ENCODE data around the gene CRYBA4. TPM values are rescaled to one million over a fixed set of nuclear protein-coding genes. Genes with fewer than 3 reads are reported as not detected.

Gene CRYBA4
- total RNA-seq, 2 donors from 2014 or later, result not detected

DNA sequence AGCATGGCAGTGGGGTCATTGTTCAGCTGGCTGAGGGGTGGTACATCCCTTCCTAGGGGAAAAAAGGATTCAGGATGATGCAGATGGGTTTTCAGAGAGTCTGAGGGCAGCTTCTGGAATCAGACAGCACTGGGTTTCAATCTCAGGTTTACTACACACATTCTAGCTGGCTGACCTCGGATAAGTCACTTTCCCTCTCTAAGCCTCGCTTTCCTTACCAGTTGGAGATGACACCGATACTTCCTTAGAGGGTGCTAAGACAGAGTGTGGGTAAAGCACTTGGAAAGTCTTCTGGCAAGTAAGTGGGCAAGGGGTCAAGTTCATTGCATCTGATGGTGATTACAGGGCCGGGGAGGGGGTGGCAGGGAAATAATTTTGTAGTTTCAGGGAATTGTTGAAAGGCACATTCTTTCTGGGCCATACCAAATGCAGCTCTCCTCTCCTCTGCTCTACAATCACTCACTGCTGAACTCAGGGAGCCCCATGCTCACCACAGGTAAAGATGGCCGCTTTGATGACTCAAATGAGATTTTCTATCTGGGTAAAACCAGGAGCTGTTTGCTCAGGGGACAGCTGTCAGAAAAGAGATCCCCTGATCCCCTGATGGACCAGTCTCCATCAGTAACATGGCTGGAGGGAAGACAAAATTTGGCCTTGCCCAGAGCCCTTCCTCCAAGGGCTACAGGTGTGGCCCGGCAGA, 29.1 kb downstream of the CRYBA4 start:
- no peak for ATAC-seq
- DNase-seq, result no peak
- intact Hi-C loops (cut with DNase I), result no loop called here

DNA sequence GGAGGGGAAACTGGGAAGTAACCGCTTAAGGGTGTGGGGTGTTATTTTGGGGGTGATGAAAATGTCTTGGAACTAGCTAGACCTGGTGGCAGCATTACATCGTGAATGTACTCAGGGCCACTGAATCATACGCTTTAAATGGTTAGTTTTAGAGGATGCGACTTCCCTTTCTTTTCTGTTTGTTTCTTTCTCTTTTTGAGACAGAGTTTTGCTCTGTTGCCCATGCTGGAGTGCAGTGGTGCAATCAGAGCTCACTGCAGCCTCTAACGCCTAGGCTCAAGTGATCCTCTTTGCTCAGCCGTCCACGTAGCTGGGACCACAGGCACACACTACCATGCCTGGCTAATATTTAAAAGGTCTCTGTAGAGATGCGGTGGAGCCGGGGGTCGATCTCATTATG, 30.1 kb downstream of the CRYBA4 start:
- DNase-seq (no peak), ATAC-seq (no peak)
- intact Hi-C loops (cut with DNase I), result no loop called here

DNA sequence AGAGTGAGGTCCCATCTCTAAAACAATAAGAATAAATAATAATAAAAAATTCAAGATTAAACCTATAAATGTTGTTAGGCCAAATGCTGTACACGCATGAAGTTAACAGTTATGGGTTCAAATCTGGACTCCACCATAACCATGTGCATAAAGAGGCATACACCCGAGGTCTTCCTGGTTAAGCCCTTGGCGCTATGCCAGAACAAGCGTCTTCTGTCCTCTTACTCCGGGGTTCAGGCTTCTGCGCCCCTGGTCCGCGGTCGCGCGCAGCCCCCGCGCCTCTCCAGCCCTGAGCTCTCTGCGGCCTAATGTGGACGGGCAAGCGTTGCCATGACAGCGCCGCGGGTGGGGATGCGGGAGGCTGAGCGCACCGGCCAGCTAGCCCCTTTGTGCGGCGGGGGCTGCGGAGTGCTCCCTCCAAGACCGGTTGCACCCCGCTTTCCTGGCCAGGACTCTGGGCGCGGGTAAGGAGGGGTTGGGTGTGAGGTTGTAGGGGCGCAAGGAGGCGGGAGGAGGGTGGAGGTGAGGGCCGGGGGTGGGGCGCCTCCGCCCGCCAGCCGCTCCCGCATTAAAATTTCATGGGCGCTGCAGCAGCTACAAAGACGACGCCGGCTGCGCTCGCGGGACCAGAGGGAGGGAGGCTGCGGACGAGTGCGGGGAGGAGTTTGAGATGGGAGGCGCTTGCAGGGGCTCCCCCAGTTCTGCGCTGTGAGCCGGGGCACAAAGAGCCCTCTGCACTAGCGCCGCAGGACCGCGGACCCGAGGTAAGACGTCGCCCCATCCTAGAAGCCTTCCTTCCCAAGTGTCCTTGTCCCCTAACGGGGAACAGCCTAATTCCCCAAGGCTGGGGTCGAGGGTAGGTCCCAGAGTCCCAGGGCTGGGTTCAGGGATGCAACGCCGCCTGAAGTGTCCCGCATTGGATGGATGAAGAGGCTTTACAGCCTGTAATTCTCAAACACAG, 35.4 kb downstream of the CRYBA4 start, which contains the start of gene MIAT:
TSS of gene MIAT (plus strand) at position 698 of the 961 bp plus-strand sequence.
- peak; percentile 43 for DNase-seq
- ATAC-seq, result peak; percentile 39 to 50

DNA sequence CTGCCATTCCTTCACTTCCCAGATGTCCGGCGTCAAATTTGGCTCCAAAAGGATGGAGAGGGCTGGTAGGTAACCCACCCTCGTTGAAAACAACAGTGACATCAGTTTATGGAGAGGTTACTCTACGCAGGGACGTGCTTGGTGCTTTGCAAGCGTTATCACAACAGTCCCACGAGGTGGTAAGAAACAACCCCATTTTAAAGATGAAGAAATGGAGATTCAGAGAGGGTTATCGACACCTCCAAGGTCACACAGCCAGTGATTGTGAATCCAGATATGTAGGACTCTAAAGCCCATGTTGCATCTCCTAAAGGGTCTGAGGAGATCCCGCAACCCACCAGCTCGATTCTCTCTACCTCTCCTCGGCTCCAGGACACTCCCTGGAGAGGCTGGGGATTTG, 36.4 kb downstream of the CRYBA4 start:
- ATAC-seq (peak in 1 of 2 donors; percentile 10), DNase-seq (no peak)
- intact Hi-C loops (cut with DNase I), result no loop called here

More for the DNA sequence above, 35.4 kb downstream of the CRYBA4 start, which contains the start of gene MIAT:
- intact Hi-C loops (cut with DNase I), result no loop called here

DNA sequence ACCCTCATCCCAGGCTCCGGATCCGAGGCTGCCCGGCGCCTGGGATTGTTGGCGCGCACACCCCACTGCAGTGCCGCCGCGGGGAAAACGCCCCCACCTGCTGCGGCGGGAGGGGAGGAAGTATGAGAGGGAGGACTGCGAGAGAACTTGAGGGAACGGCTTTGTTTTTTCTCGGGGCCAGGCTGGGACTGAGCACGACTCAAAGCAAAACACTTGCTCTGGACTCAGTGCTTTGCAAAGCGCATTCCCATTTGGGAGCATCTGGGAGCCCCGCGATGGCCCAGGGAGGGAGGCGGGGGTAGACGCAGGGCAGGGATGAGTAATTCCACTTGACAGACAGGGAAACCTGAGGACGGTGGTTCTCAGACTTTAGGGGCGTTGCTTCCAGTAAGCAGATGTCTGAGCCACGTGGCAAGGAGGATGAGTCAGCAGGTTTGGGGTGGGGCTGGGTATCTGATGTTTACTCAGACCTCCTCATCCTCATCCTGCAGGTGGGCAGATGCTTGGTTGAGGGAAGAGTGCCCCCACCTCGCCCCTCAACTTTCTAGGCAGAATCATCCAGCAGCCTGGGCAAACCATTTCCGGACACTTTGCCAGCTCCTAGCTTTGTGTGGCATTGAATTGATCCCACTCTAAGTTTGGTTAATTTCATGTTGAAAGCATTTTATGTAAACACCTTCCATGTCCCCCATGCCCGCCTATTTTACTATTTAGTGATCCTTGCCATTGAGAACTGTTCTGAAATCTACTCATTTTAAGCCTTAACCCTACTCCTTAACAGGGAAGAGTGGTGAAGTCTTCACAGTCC, 37.1 kb downstream of the CRYBA4 start:
- intact Hi-C loops (cut with DNase I), result no loop called here
- DNase-seq (peak; percentile 61), ATAC-seq (peak; percentile 79 to 93)

DNA sequence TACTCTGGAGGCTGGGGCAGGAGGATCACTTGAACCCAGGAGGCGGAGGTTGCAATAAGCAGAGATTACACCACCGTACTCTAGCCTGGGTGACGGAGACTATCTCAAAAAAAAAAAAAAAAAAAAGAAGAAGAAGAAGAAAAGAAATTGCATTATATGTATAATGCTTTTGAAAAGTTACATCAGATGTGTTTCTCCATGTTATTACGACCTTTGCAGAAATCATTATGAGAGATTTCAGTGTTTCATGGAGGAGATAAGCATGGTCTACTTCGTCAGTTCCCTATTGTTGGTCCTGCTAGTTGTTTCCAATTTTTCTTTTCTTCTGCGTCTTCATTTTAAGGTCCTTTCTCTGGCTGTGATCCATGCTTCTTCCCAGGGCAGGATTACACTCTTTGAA, 38.6 kb downstream of the CRYBA4 start:
- DNase-seq, result no peak
- ATAC-seq, result no peak
- intact Hi-C loops (cut with DNase I), result no loop called here

DNA sequence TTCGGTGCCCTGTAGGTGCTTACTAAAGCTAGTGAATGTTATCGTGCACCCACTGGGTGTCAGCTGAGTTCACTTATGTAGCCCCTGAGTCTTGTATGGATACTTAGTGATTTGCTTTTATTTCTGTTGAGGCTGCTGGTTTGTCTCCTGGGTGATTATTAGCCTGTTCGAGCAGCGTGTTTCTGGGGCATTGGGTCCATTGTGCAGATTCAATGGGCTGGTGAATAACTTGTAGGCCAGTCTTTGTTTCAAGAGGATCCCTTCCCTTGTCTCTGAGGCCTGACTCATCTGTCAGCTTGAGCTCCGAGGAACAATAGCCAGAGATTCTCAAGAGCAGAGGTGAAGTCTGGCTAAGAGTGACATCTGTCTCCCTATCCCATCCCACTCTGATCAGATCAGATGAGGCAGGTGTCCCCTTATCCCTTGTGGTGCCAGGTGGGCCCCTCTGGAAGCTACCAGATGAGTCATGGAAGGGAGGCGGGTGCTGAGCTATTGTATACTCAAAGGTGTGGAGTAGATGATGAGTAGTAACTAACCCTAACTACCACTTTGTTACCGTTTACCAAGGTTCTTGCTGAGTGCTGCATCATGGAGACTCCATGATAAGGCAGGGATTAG, 39.3 kb downstream of the CRYBA4 start:
- ATAC-seq (no peak), DNase-seq (no peak)
- intact Hi-C loops (cut with DNase I), result no loop called here

DNA sequence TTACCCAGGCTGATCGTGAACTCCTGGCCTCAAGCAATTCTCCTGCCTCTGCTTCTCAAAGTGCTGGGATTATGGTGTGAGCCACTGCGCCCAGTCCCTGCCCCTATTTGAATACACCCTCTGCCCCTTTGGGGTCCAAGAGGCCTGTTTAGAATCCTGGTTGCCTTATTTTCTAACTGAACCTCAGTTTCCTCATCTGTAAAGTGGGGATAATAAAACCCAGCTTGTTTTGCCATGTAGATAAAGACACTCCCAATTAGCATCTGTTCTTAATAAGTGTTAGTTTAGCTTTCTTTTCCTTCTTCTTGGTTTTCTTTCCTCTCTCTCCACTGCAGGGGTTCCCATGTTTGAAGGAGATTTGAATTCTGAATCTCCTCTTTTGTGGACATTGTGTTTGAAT, 40.4 kb downstream of the CRYBA4 start:
- no peak for ATAC-seq
- intact Hi-C loops (cut with DNase I), result no loop called here

DNA sequence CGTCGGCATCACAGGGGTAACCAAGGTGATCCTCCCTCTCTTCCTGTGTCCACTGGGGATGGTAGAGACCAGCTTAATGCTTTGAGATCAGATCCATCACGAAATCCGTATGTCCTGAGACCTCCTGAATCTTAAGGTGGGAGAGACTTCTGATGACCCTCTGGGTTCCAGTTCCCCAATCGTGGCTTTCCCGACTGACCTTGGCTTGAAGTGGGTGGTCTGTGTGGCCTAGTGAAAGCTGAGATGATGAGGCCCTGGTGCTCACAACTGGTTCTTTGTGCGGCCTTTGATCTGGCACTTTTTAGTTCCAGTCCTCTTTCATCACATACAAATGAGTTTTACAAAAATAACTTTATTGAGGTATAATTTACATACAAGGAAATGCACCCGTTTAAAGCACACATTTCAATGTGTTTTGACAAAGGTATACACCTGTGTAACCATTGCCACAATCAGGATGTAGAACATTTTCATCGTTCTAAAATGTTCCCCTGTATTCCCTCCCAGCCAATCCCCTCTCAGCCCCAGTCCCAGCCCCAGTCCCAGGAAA, 41.7 kb downstream of the CRYBA4 start:
- no peak for DNase-seq
- ATAC-seq, result no peak
- intact Hi-C loops (cut with DNase I), result no loop called here

More for the DNA sequence above, 40.4 kb downstream of the CRYBA4 start:
- no peak for DNase-seq

DNA sequence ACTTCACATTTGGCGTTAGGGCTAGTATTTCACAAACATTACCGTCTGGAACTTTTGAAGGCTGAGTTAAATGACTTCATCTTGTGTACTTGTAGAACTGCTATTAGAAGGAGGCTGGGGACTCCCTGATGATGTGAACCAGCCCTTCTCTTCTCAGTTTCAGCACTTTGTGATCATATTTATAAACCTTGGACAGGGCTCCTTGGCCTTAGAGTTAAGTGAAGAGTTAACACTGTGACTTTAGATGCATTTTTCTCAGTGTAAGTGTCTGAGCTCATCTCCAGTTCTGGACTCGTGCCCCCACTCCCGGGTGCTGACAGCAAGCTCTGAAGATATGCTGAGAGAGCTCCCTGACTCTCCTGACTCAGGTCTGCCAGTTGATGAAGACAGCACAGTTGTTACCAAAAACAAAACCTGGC, 44.1 kb downstream of the CRYBA4 start:
- peak in 1 of 2 donors; percentile 84 for ATAC-seq
- intact Hi-C loops (cut with DNase I), result no loop called here
- no peak for DNase-seq

DNA sequence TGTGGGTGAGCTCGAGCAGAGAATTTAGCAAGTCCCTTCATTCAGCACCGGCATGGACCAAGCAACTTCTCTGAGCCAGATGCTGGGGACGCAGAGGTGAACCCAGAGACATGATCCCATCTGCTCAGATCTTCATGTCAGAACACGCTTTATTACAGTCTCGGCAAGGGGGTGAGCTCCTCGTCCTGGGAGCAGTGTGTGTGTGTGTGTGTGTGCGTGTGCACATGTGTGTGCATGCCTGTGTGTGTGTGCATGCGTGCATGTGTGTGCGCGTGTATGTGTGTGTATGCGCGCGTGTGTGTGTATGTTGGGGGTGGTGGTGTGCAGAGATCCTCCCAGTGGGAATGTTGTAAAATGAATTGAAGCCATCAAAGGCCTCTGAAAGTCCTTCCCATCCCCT, 45.4 kb downstream of the CRYBA4 start:
- ATAC-seq (no peak), DNase-seq (no peak)
- intact Hi-C loops (cut with DNase I), result no loop called here

DNA sequence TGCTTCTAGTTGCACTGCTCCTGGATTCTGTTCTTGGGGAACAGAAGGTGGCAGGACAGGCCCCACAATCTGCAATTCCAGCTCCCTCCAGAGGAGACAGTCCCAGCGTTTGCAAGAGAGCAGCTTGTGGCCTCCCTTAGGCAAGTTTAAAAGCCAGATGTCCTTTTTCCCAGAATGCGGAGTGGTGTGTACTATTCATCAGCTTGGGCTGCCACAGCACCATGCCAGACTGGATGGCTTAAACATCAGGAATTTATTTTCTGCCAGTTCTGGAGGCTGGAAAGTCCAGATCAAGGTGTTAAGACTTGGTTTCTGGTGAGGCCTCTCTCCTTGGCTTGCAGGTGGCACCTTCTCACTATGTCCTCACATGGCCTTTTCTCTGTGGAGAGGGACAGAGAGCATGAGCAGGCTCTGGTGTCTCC, 47.3 kb downstream of the CRYBA4 start:
- intact Hi-C loops (cut with DNase I), result no loop called here
- ATAC-seq, result no peak
- DNase-seq, result no peak

DNA sequence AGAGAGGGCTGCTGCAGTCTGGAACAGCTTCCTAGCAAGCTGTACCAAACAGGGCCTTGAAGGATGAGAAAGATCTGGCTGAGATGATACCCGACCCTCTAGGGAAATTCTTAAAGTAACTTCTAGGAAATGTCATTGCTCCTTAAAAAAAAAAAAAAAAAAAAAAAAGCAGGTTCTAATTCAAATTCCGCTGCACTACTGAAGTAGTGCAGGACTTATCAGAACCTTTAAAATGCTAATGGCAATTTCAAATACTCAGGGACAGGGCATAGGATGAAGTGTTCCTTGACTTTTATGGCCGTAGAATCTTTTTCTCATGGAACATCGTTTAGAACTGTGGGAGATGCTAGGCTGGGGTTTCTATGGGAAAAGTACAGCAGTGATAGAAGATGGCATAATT, 48.7 kb downstream of the CRYBA4 start:
- intact Hi-C loops (cut with DNase I), result no loop called here
- DNase-seq, result no peak
- no peak for ATAC-seq

DNA sequence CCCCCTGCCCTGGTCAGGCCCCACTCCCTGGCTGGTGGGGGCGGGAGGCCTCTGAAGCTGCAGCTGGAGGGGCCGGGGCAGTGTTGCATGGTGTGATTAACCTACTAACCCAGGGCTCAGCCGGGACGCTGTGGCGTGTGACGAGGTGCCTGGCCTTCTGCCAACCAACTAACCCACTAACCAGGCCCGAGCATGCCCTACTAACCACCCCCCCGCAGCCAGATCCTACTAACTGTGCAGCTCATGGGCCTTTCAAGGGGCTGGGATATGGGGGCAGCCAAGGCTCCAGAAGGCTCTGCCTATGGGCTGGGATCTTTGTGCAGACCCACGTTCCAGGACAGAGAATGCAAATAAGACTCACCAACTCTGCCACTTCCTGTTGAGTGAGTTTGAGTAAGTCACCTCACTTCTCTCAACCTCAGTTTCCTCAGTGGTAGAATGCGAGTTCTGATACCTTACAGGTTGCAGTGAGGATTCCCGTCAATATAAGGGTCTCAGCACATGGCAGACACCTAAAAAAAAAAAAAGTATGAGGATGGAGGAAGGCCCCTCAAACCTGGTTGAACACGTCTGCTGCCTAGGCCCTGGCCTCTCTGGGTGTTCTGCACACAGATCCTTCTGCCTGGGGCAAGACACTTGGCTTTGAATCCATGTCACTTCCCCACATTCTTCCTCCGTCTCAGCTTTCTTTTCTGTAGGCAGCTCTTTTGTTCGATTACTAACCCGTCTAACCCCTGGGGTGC, 49.7 kb downstream of the CRYBA4 start:
- DNase-seq, result peak; percentile 42
- ATAC-seq, result no peak
- intact Hi-C loops (cut with DNase I), result no loop called here

DNA sequence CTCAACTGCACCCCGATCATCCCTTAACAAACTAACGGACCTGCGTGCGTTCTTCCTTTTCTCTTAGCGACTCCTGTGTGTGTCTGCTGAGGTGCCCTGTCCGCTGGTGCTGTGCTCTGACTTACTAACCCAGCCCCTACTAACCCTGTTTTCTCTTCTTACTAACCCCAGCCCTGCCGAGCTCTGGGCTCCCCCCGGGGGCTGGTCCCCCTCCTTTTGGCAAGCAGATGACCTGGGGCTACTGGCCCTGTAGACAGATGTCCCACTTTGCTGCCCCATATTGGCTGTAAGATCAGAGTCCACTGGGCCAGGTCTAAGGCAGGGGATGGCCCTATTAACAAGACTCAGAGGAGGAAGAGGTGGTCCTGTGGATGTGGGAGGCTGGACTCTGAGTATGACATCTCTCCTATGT, 50.3 kb downstream of the CRYBA4 start:
- intact Hi-C loops (cut with DNase I), result no loop called here
- peak; percentile 35 for DNase-seq
- ATAC-seq, result no peak

DNA sequence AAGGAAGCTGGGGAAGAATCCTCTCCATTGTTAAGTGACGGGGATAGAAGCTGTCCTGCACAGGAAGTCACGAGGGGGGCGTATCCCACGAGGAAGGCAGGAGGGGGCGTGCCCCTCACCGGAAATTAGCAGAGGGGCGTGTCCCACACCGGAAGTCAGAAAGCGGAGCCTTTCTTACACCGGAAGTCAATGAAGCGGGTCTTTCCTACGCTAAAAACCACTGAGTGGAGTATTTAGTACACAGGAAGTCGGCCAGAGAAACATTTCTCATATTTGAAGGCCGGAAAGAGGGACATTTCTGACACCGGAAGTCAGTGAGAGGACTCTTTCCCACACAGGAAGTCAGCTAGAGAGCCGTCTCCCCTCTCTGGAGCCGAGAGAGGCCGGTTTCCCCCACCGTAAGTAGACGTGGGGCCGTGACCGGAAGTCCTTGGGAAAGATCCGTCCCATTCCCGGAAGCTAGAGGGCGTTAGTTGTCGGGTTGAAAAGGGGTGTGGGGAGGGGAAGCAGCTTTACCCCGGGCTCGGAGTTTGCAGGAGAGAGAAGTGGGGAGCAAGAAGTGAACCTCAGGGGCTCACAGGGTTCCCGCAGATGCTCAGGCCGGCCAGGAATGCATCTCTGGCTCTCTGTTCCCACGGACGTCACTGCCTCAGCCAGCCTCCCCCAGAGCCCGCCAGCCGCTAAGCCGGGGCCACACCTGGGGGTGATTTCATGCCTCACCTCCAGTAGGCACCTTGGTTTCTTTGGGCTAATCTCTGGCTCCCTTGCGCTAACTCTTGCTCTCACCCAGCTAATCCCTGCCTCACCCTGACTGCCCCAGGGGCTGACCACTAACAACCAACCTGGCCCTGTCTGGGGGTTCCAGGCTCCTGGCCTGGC, 51.1 kb downstream of the CRYBA4 start:
- ATAC-seq, result peak; percentile 93 to 95
- intact Hi-C loops (cut with DNase I), result no loop called here

DNA sequence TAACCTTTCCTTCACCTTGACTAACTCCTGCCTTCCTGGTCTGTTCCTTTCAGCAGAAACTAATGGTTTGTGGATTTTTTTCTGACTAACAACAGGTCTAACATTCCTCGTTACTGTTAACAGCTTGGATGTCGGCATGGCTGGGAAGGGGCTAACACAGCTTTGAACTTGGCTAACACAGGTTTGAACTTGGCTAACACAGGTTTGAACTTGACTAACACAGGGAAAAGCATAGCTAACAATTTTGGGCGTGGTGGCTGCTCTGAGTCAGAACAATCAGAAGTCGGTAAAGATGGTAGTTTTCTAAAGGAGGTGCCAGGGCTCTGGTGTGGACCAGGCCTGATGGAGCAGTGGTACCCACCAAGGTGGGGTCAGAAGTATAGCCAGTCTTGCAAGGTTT, 51.7 kb downstream of the CRYBA4 start:
- DNase-seq (no peak), ATAC-seq (peak in 1 of 2 donors; percentile 2)
- intact Hi-C loops (cut with DNase I), result no loop called here

More for the DNA sequence above, 51.1 kb downstream of the CRYBA4 start:
- peak; percentile 94 for DNase-seq

Data from left cardiac atrium (tissue), 4 donors.